PFSK-1 (cell line): Measurements from ENCODE around the gene MRAS.

Experiments used
- FOXP2 ChIP-seq: optimal IDR thresholded peaks from 2 replicates; pipeline ENCODE3; 2011; ENCODE audit warnings: borderline replicate concordance, control low read depth, inconsistent platforms; ENCODE audit not compliant: insufficient read depth; ENCODE audit errors: extremely low read length, extremely low read depth
- POLR2AphosphoS5 ChIP-seq: IDR thresholded peaks from 2 replicates; pipeline ENCODE4 v1.6.1; 2012; ENCODE audit warnings: low read depth, mild to moderate bottlenecking, control low read depth, low read length, moderate library complexity
- SIN3A ChIP-seq: IDR thresholded peaks from 2 replicates; pipeline ENCODE4 v1.6.1; 2012; ENCODE audit warnings: mild to moderate bottlenecking, low read length, moderate library complexity, borderline replicate concordance; ENCODE audit not compliant: insufficient read depth

- no peak for TF ChIP-seq SIN3A
- TF ChIP-seq FOXP2: no peak
- no peak for TF ChIP-seq POLR2AphosphoS5
These were observed 87.5 kb downstream of the MRAS start for GRCh38 chr3:138435840-138436239.
